ENCODE results near the gene GABRA4. TPM values are rescaled to one million over a fixed set of nuclear protein-coding genes. Genes with fewer than 3 reads are reported as not detected.

Gene GABRA4
- total RNA-seq, 1 experiment from 2014 or later: not detected

DNA sequence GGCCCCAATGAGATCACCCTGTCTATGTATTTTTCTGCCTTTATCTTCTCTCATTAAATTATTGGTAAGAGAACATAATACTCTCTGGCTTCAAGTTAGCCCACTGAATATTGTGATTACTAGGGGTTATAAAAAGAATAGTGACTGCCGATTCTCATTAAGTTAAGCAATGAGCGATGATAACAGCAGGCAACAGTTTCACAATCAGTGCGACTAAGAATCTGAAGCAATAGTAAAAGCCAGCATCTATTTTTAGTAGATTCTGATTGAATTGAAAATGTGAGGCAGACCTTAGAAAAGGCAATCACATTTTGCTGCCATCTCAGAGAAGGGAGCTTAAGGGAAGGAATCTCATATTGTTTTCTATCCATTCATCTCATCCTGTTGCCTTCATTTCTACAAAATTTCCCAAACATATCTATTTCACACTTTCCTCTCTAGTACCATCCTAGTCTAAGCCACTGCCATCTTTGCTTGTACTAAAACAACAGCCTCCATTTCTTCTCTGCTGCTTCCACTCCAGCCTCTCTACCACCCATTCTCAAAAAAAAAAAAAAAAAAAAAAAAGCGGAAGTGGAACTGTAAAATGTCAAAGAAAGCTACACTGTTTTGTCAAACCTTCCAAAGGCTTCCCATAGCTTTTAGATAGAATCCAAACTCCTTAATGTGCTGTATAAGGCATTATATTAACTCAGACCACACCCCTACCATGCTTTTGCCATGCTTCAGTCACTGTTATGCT is 17.4 kb downstream of the GABRA4 start:
- Histone ChIP-seq H3K14ac (ENCODE audit: insufficient read depth, low read length) (no peak overlapping the region), H3K56ac (ENCODE audit: insufficient read length, low read depth, low read length) (no peak overlapping the region), H2BK12ac (ENCODE audit: insufficient read length, low read depth, low read length) (no peak overlapping the region), H3T11ph (ENCODE audit: low read length) (no peak overlapping the region), H2AK5ac (ENCODE audit: insufficient read length, low read length) (no peak overlapping the region), H3K9ac (ENCODE audit: extremely low read depth, insufficient read length, low read length) (no peak overlapping the region), H3K9me3 (ENCODE audit: control insufficient read depth, low read depth, low read length) (no peaks in the 10 kb centered on the region), H4K20me1 (ENCODE audit: control insufficient read depth, insufficient read depth, insufficient read length) (no peaks in the 10 kb centered on the region), H2BK20ac (ENCODE audit: low read depth, low read length, poor library complexity, severe bottlenecking) (no peak overlapping the region), H2BK120ac (ENCODE audit: low read depth, low read length, poor library complexity, severe bottlenecking) (no peak overlapping the region), H3K18ac (ENCODE audit: insufficient read length, low read depth, low read length) (no peak overlapping the region), H2AFZ (ENCODE audit: low read length) (no peak overlapping the region), H4K8ac (replicated peaks; ENCODE audit: insufficient read length, low read depth, low read length) (no peak overlapping the region), H4K5ac (ENCODE audit: insufficient read length, low read depth, low read length) (no peak overlapping the region), H3K79me1 (ENCODE audit: insufficient read depth, low read depth, low read length, poor library complexity, severe bottlenecking) (no peaks in the 10 kb centered on the region), H3K27ac (ENCODE audit: insufficient read length, low read depth, low read length) (no peak overlapping the region), H3K23me2 (ENCODE audit: insufficient read length, low read depth, low read length, poor library complexity, severe bottlenecking) (no peaks in the 10 kb centered on the region), H3K4ac (ENCODE audit: low read depth, low read length) (no peak overlapping the region), H3K79me2 (ENCODE audit: insufficient read depth, low read length) (no peaks in the 10 kb centered on the region), H2BK5ac (ENCODE audit: insufficient read length, low read length) (no peak overlapping the region), H3K4me1 (ENCODE audit: insufficient read depth, low read length) (no peaks in the 10 kb centered on the region), H3K23ac (ENCODE audit: insufficient read length, low read depth, low read length) (no peak overlapping the region), H2BK15ac (ENCODE audit: low read depth, low read length) (no peak overlapping the region), H3K27me3 (ENCODE audit: insufficient read depth, low read length) (no peaks in the 10 kb centered on the region), H3K4me2 (ENCODE audit: insufficient read depth, insufficient read length, low read length) (no peak overlapping the region), H4K91ac (ENCODE audit: insufficient read length, low read depth, low read length) (no peak overlapping the region)
- TF ChIP-seq, protein P1, sequence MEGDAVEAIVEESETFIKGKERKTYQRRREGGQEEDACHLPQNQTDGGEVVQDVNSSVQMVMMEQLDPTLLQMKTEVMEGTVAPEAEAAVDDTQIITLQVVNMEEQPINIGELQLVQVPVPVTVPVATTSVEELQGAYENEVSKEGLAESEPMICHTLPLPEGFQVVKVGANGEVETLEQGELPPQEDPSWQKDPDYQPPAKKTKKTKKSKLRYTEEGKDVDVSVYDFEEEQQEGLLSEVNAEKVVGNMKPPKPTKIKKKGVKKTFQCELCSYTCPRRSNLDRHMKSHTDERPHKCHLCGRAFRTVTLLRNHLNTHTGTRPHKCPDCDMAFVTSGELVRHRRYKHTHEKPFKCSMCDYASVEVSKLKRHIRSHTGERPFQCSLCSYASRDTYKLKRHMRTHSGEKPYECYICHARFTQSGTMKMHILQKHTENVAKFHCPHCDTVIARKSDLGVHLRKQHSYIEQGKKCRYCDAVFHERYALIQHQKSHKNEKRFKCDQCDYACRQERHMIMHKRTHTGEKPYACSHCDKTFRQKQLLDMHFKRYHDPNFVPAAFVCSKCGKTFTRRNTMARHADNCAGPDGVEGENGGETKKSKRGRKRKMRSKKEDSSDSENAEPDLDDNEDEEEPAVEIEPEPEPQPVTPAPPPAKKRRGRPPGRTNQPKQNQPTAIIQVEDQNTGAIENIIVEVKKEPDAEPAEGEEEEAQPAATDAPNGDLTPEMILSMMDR (conservative IDR thresholded peaks at IDR 0.05): no peak
- Mint-ChIP-seq H3K36me3 (ENCODE audit: insufficient read depth in 1 of 3, low read depth in 3 of 3) (no peaks in the 10 kb centered on the region), H3K4me3 (no peak overlapping the region; a peak in 1 of 5 replicates), H3K27ac (no peak overlapping the region), H3K9me3 (no peaks in the 10 kb centered on the region), H3K27me3 (ENCODE audit: low read depth) (peaks cover 7% of the 10 kb centered on the region; the same call in 1 of the 2 replicates), H3K4me1 (no peaks in the 10 kb centered on the region)
- DNase-seq: no peak
- WGBS (ENCODE audit: extremely low coverage, insufficient read length, low lambda C conversion rate): no CpG with 5 or more reads among the region's 4 CpGs
